Stimulated activated CD8-positive, alpha-beta memory T cell treated with anti-CD3 and anti-CD28 coated beads, Interleukin-7, amount 100 ng/mL, for 1 hour (primary cell): Measurements from ENCODE around the gene ZER1.
A peak's percentile ranks its signal among the peaks of the same experiment; 100 is the strongest.
"Not testable (repeated sequence)": the region's sequence is repeated elsewhere in the genome, so short reads cannot be mapped to it uniquely, and the experiment has no call there.

Source experiments
- DNase-seq, 2 donors: peaks; one replicate each; pipeline ENCODE4 v3.0.0-alpha.2; 2020; ENCODE audit warnings: low read depth in 2 of 2

ZER1 gene

GRCh38 chr9:128787659-128788058 lies 15.9 kb upstream of the ZER1 start:
- DNase-seq, result no peak

- peak; percentile 81 to 84 for DNase-seq
Observed at GRCh38 chr9:128786681-128787601, 15.2 kb upstream of the ZER1 start, which contains the start of gene TBC1D13. TSS of gene TBC1D13 (plus strand) at chr9:128787253. CDS start at chr9:128787354, 101 bp downstream.

GRCh38 chr9:128785427-128785826 lies 13.7 kb upstream of the ZER1 start:
- no peak for DNase-seq

- DNase-seq, result no peak
Observed at GRCh38 chr9:128782669-128783068, 10.9 kb upstream of the ZER1 start.

- DNase-seq, result no peak
Observed at GRCh38 chr9:128781187-128782070, 9.7 kb upstream of the ZER1 start.

GRCh38 chr9:128780093-128780492 lies 8.4 kb upstream of the ZER1 start:
- not testable (repeated sequence) for DNase-seq

- DNase-seq, result no peak
Observed at GRCh38 chr9:128774804-128775203, 3.1 kb upstream of the ZER1 start.

GRCh38 chr9:128773049-128773448 lies 1.3 kb upstream of the ZER1 start:
- DNase-seq, result no peak

GRCh38 chr9:128771094-128771721 lies 519 bp downstream of the ZER1 start:
- no peak for DNase-seq

GRCh38 chr9:128770286-128771030 lies 1.3 kb downstream of the ZER1 start:
- DNase-seq, result no peak

- DNase-seq, result no peak
Observed at GRCh38 chr9:128768606-128769005, 3.1 kb downstream of the ZER1 start.

GRCh38 chr9:128765499-128765898 lies 6.2 kb downstream of the ZER1 start:
- DNase-seq, result no peak

GRCh38 chr9:128764361-128764760 lies 7.4 kb downstream of the ZER1 start:
- DNase-seq, result no peak

GRCh38 chr9:128762671-128763449 lies 8.9 kb downstream of the ZER1 start:
- DNase-seq, result no peak

- DNase-seq, result no peak
Observed at GRCh38 chr9:128757602-128758001, 14.1 kb downstream of the ZER1 start.

GRCh38 chr9:128753627-128754026 lies 18.1 kb downstream of the ZER1 start:
- no peak for DNase-seq

GRCh38 chr9:128750926-128751595 lies 20.7 kb downstream of the ZER1 start:
- DNase-seq, result no peak

- DNase-seq, result no peak
Observed at GRCh38 chr9:128747241-128747640, 24.5 kb downstream of the ZER1 start.

- DNase-seq, result no peak
Observed at GRCh38 chr9:128743421-128743820, 28.3 kb downstream of the ZER1 start.

- no peak for DNase-seq
Observed at GRCh38 chr9:128742401-128742800, 29.3 kb downstream of the ZER1 start.
